ENCODE data around the gene HNRNPM.
"Not testable (repeated sequence)": the region's sequence is repeated elsewhere in the genome, so short reads cannot be mapped to it uniquely, and the experiment has no call there.

HNRNPM gene

GRCh38 chr19:8514505-8515009 lies 69.8 kb downstream of the HNRNPM start:
- not testable (repeated sequence) for DNase-seq

- no peak for DNase-seq
These were observed 70.5 kb downstream of the HNRNPM start for GRCh38 chr19:8515317-8515716.

GRCh38 chr19:8517551-8518442 lies 73.0 kb downstream of the HNRNPM start:
- no peak for DNase-seq

- no peak for DNase-seq
These were observed 73.8 kb downstream of the HNRNPM start for GRCh38 chr19:8518536-8518935.

- DNase-seq, result no peak
These were observed 74.6 kb downstream of the HNRNPM start for GRCh38 chr19:8519388-8519787.

- no peak for DNase-seq
These were observed 80.6 kb downstream of the HNRNPM start for GRCh38 chr19:8525401-8525684.

- peak; percentile 97 for DNase-seq
These were observed 81.7 kb downstream of the HNRNPM start for GRCh38 chr19:8526345-8527091.

- no peak for DNase-seq
These were observed 83.7 kb downstream of the HNRNPM start for GRCh38 chr19:8528500-8528899.

GRCh38 chr19:8529369-8530006 lies 84.7 kb downstream of the HNRNPM start:
- no peak for DNase-seq

GRCh38 chr19:8530061-8530679 lies 85.4 kb downstream of the HNRNPM start:
- DNase-seq, result peak; percentile 50

GRCh38 chr19:8531470-8531869 lies 86.7 kb downstream of the HNRNPM start:
- no peak for DNase-seq

GRCh38 chr19:8532225-8532624 lies 87.5 kb downstream of the HNRNPM start:
- no peak for DNase-seq

GRCh38 chr19:8536282-8536681 lies 91.5 kb downstream of the HNRNPM start:
- peak; percentile 48 for DNase-seq

GRCh38 chr19:8537099-8537498 lies 92.3 kb downstream of the HNRNPM start:
- DNase-seq, result no peak

Measured in islet precursor cell (in vitro differentiated cells).